NOMO-1 treated with dmso at 0.1 percent for 144 hours (cell line): ENCODE data around the gene GPSM3.
"Not testable (repeated sequence)": the region's sequence is repeated elsewhere in the genome, so short reads cannot be mapped to it uniquely, and the experiment has no call there.

Experiments
- DNase-seq: peaks from one replicate; lab custom pipeline; 2025; ENCODE audit not compliant: unreplicated experiment; lab: John Stamatoyannopoulos, UW

The GPSM3 gene

GRCh38 chr6:32203426-32204267 lies 11.2 kb upstream of the GPSM3 start:
- DNase-seq: no peak

GRCh38 chr6:32202186-32202585 lies 9.7 kb upstream of the GPSM3 start:
- DNase-seq: no peak

GRCh38 chr6:32200711-32201475 lies 8.4 kb upstream of the GPSM3 start:
- no peak for DNase-seq

- no peak for DNase-seq
Measured at GRCh38 chr6:32198866-32199265, 6.4 kb upstream of the GPSM3 start.

- DNase-seq: no peak
Measured at GRCh38 chr6:32198345-32198696, 5.9 kb upstream of the GPSM3 start.

- DNase-seq: no peak
Measured at GRCh38 chr6:32196682-32197616, 4.5 kb upstream of the GPSM3 start.

- no peak for DNase-seq
Measured at GRCh38 chr6:32195902-32196681, 3.6 kb upstream of the GPSM3 start.

- DNase-seq: peak; percentile 100
Measured at GRCh38 chr6:32195652-32195901, 3.1 kb upstream of the GPSM3 start.

GRCh38 chr6:32194825-32195651 lies 2.6 kb upstream of the GPSM3 start:
- peak; percentile 26 for DNase-seq

GRCh38 chr6:32194388-32194787 lies 1.9 kb upstream of the GPSM3 start:
- no peak for DNase-seq

GRCh38 chr6:32193096-32193495 lies 653 bp upstream of the GPSM3 start:
- DNase-seq: not testable (repeated sequence)

GRCh38 chr6:32191696-32192607 lies 491 bp downstream of the GPSM3 start:
- DNase-seq: no peak

- DNase-seq: no peak
Measured at GRCh38 chr6:32190911-32191677, 1.3 kb downstream of the GPSM3 start.

GRCh38 chr6:32190054-32190851 lies 2.2 kb downstream of the GPSM3 start, which contains the start of gene PBX2:
TSS of gene PBX2 (minus strand) at chr6:32190202. CDS start at chr6:32189915, 287 bp downstream.
- DNase-seq: peak; percentile 94

GRCh38 chr6:32189742-32190053 lies 2.7 kb downstream of the GPSM3 start:
- no peak for DNase-seq

- no peak for DNase-seq
Measured at GRCh38 chr6:32189069-32189741, 3.2 kb downstream of the GPSM3 start.
